HG03045 (cell line): ENCODE results near the gene PTCD2.

Experiments
- ATAC-seq: cut with Tn5 transposase; IDR thresholded peaks from one replicate; pipeline ENCODE4 v1.9.1; 2021; ENCODE audit warnings: mild to moderate bottlenecking, moderate library complexity; ENCODE audit not compliant: unreplicated experiment

The PTCD2 gene

GRCh38 chr5:72319976-72320752 is at the start of gene PTCD2, which contains the start of gene MRPS27:
TSS of gene PTCD2 (plus strand) at chr5:72320373. CDS start at chr5:72320383, 10 bp downstream.
TSS of gene MRPS27 (minus strand) at chr5:72320240. CDS start at chr5:72320221, 19 bp downstream.
- peak; percentile 99 for ATAC-seq

GRCh38 chr5:72271702-72272101 is 48.5 kb upstream of the PTCD2 start:
- ATAC-seq: no peak

GRCh38 chr5:72272398-72272797 is 47.8 kb upstream of the PTCD2 start:
- no peak for ATAC-seq

DNA sequence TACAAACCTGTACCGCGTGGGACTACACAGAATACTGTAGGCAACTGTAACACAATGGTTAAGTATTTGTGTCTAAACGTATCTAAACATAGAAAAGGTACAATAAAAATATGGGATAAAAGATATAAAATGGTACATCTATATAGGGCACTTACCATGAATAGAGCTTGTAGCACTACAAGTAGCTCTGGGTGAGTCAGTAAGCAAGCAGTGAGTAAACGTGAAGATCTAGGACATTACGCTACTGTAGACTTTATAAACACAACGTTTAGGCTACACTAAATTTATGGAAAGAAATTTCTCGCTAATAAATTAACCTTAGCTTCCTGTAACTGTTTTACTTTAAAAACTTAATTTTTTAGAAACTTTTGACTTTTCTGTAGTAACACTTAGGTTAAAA is 46.6 kb upstream of the PTCD2 start:
- no peak for ATAC-seq

GRCh38 chr5:72276219-72276752 is 43.9 kb upstream of the PTCD2 start:
- no peak for ATAC-seq

DNA sequence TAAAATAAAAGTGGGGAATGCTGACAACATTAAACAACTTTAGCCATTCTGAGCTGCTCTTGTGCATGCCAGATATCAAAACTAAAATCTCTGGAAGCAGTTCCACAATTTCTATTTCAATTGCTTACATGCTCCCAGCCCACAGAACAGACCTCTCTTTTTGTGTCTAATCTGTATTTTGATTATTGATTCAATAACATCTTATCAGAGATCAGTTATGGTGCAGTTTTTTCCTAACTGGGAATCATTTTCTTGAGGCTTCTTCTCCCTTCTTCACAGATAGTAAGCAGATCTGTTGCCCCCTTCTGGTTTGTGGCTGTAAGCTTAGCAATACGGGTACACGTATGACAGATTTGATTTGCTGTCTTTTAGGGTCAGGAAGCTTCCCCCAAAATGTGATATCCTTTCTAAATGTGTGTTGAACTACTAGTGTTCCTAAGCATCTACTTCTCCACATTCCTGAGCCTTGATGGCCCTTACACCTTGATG is 39.5 kb upstream of the PTCD2 start:
- ATAC-seq: no peak

- no peak for ATAC-seq
Measured at GRCh38 chr5:72281430-72281763, 38.8 kb upstream of the PTCD2 start.

DNA sequence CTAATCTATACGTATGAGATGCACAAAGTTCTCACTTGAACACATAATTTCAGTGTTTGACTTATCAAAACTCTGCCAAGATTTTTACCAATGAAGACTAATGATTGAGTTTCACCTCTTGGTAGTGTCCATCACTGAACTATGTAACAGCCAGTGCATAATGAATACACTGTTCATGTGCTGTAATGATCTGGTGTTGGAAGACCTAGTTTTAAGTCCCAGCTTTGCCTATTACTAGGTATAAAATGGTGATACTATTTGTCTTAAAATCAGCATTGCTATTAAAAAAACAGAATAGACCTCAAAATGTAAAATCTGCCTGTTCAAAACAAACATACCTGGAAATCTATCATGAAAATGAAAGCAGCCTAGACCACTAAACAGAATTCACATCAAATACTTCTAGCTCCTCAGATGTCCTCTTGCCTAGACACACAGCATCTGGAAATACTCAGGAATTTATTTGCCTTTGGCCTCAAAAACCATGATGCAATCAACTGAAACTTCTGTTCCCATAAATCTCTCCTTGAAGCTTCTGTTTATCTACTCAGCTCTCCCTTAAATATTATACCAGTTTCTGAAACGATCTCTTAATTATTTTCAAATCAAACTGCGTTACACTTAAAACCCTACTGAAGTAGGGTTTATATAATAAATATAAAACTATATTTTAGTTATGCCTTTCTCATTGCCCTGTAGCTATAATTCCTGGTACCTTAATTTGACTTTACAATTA is 38.2 kb upstream of the PTCD2 start:
- ATAC-seq: no peak

DNA sequence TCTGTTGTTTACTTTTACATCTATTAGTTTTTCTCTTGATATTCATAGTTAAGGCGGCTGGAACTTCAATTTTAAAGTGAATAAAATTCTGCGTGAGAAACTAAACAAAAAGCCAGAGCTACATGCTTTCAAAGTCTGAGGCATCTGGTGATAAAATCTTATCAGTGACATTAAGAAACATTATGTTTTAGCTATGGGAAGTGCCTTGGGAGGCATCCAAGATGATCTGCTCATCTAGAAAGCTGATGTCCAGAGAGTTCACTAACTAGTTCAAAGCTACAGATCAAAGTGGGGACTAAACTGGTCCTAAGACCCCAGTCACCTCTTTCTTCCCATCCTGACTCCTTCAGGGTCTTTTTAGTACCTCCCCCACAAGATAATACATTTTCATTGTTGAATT is 37.3 kb upstream of the PTCD2 start:
- no peak for ATAC-seq

GRCh38 chr5:72283358-72283757 is 36.8 kb upstream of the PTCD2 start:
- no peak for ATAC-seq

- no peak for ATAC-seq
Measured at GRCh38 chr5:72284559-72285423, 35.4 kb upstream of the PTCD2 start.

DNA sequence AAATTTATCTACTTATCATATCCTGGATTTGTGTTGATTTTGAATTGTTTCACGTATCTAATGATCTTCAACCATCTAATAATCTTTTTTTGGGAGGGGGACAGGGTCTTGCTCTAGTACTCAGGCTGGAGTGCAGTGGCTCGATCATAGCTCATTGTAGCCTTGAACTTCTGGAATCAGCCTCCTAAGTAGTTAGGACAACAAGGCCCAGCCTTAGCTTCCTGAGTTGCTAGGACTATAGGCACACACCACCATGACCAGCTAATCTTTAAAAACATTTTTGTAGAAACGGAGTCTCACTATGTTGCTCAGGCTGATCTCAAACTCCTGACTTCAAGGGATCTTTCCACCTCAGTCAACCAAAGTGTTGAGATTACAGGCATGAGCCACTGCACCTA is 34.8 kb upstream of the PTCD2 start:
- ATAC-seq: no peak

DNA sequence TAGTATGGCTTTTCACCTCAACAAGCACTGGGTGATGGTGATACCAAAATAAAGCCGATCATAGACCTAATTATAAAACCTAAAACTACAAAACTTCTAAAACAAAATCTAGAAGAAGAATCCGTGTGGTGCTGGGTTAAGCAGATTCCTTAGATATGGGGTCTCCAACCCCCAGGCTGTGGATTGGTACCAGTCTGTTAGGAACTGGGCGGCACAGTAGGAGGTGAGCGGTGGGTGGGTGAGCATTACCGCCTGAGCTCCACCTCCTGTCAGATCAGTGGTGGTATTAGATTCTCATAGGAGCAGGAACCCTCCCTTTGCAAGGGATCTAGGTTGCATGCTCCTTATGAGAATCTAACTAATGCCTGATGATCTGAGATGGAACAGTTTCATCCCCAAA is 33.4 kb upstream of the PTCD2 start:
- ATAC-seq: no peak

- ATAC-seq: no peak
Measured at GRCh38 chr5:72288924-72289323, 31.2 kb upstream of the PTCD2 start.

GRCh38 chr5:72290356-72291133 is 29.6 kb upstream of the PTCD2 start:
- ATAC-seq: no peak

- no peak for ATAC-seq
Measured at GRCh38 chr5:72291601-72292000, 28.6 kb upstream of the PTCD2 start.

DNA sequence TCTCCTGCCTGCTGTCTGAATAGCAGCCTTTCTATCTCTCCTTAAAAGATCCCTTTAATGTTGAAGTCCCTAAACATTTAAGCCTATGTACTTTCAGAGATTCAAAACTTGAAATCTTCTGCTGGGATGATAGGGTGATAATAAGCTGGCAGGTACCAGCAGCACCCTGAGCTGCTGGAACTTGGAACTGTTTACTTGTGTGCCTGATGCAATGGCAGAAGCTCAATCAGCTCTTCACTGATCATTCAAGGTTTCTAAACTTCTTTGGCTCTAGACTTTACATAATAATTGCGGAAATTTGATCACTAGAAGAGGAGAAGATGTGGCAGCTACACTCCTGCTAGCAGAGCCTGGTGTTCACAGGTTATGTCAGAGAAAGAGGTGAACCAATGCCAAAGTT is 27.8 kb upstream of the PTCD2 start:
- ATAC-seq: no peak

DNA sequence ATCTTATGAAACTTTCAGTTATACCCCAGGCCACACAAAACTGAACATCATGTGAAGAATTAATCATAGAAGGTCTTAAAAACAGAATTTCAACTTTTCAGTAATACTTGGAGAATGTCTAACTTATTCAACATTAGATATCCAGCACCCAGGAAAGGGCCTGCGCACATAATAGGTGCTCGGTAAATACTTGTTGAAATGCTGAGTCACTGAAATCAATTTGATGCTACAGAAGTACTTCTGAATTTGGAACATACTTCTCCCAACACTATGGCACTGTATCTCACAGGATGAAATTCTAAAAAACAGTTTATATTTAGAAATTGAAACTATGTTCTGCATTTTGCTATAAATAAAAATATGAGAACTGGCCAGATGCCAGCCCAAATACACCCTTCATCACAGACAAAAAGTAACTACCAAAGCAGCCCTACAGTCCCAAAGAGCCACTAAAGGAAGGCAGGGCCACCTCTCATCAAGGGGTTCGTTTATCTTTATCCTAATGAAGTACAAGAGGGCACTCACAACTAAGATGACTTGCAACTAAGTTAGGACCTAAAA is 26.6 kb upstream of the PTCD2 start:
- ATAC-seq: no peak

- no peak for ATAC-seq
Measured at GRCh38 chr5:72294473-72294872, 25.7 kb upstream of the PTCD2 start.

DNA sequence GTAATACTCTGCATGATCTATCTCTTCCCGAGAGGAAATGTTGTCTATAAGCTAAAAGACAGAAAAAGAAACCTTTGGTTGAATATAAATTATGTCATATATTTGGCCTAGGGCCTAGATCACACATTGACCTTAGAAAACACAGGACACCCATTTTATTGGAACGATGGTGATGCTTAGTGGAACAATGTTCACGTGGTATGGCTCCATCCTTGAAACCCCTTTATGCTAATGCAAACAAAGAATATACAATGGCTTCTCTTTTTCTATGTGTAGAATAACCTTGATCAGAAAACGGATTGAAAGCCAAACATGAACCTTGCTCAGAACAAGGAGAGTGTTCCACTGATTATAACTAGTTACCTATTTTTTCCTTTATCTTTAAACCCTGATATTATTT is 24.6 kb upstream of the PTCD2 start:
- no peak for ATAC-seq
